C4-2B (cell line): ENCODE data around the gene EPM2AIP1.
"Not testable (repeated sequence)": the region's sequence is repeated elsewhere in the genome, so short reads cannot be mapped to it uniquely, and the experiment has no call there.

ENCODE experiments used
- H3K27ac ChIP-seq: fragments of 450-650 bp; 2 replicates; pipeline ENCODE4 v1.5.1; 2017
- CTCF ChIP-seq: fragments of 450-650 bp; conservative IDR thresholded peaks from 2 replicates; pipeline ENCODE4 v1.5.1; 2017; ENCODE audit warnings: mild to moderate bottlenecking
- ZFX ChIP-seq: fragments of 450-650 bp; IDR thresholded peaks from 2 replicates; pipeline ENCODE4 v1.6.1; 2017

EPM2AIP1 gene

GRCh38 chr3:36992806-36993325 is at the start of gene EPM2AIP1:
TSS of gene EPM2AIP1 (minus strand) at chr3:36993131. CDS start at chr3:36993077, 54 bp downstream.
- peak; percentile 88 for TF ChIP-seq ZFX
- peak; percentile 26 for TF ChIP-seq CTCF
- peak within 1 kb of the TSS; percentile 83 for H3K27ac ChIP-seq

- H3K27ac ChIP-seq: not testable (repeated sequence)
Measured at GRCh38 chr3:37042712-37043111, 49.8 kb upstream of the EPM2AIP1 start.

- TF ChIP-seq ZFX: no peak
- no peak for TF ChIP-seq CTCF
- no peak overlapping the region for H3K27ac ChIP-seq
Measured at GRCh38 chr3:37041546-37042195, 48.7 kb upstream of the EPM2AIP1 start.

GRCh38 chr3:37040231-37040630 is 47.3 kb upstream of the EPM2AIP1 start:
- H3K27ac ChIP-seq: no peak overlapping the region
- TF ChIP-seq CTCF (no peak), ZFX (no peak)

GRCh38 chr3:37039161-37039846 is 46.4 kb upstream of the EPM2AIP1 start:
- H3K27ac ChIP-seq: no peak overlapping the region
- TF ChIP-seq ZFX: no peak
- TF ChIP-seq CTCF: no peak

- H3K27ac ChIP-seq: no peak overlapping the region
- TF ChIP-seq ZFX: no peak
- no peak for TF ChIP-seq CTCF
Measured at GRCh38 chr3:37037352-37037751, 44.4 kb upstream of the EPM2AIP1 start.

GRCh38 chr3:37032961-37033360 is 40.0 kb upstream of the EPM2AIP1 start:
- TF ChIP-seq ZFX (no peak), CTCF (no peak)
- H3K27ac ChIP-seq: no peak overlapping the region
